Measurements from ENCODE around the gene FAM174A. TPM values are rescaled to one million over a fixed set of nuclear protein-coding genes. Genes with fewer than 3 reads are reported as not detected.

The FAM174A gene
- total RNA-seq, 1 experiment from 2014 or later, result 6.4 TPM

DNA sequence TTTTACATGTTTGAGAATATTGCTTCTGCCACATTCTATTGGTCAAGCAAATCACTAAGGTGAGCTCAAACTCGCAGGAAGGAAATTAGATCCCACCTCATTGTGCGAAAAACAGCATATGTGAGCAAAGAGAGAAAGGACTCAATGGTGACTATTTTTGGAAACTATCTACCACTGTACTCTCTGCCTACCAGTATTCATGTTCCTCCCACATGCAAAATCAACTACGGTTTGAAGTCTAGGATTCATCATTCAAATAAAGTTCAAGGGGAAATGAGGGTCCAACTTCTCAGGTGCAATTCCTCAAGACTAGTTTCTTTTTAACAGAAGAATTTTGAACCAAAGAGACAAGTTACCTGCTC lies 60.6 kb downstream of the FAM174A start:
- Mint-ChIP-seq H3K4me3 (no peak overlapping the region), H3K4me1 (no peaks in the 10 kb centered on the region), H3K36me3 (no peaks in the 10 kb centered on the region), H3K27me3 (ENCODE audit: low read depth) (no peaks in the 10 kb centered on the region), H3K9me3 (no peaks in the 10 kb centered on the region), H3K27ac (no peak overlapping the region)
- ChIA-PET POLR2A (no interaction called here), CTCF (no interaction called here)
- TF ChIP-seq ZNF416 (CRISPR knock-in tag; IDR thresholded peaks at IDR 0.05), result no peak
- DNase-seq (ENCODE audit: low spot score) (no peak), ATAC-seq (no peak)

DNA sequence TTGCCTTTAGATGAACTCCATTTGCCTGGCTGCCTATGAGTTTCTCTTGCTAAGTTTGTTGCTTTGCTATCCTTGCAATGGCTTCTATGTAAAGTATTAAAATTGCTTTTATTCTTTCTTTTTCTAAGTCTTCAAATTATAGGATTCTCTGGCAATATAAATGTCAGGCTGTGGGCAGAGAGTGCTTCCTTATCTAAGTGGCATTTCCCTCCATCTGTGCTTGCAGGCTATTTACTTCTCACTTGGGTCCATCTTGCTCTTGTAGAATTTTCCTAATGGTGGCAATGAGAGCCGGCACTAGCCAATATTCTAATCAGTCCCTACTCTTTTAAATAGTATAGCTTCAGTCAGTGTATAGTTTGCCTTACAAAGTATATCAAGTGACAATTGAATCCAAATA lies 63.3 kb downstream of the FAM174A start:
- no peak for ATAC-seq
- CTCF ChIA-PET, result interaction anchor here (1.6 kb wide), 1 partner anchor 78 kb away, joined by 5 read pairs; no protein-coding TSS in a partner anchor

DNA sequence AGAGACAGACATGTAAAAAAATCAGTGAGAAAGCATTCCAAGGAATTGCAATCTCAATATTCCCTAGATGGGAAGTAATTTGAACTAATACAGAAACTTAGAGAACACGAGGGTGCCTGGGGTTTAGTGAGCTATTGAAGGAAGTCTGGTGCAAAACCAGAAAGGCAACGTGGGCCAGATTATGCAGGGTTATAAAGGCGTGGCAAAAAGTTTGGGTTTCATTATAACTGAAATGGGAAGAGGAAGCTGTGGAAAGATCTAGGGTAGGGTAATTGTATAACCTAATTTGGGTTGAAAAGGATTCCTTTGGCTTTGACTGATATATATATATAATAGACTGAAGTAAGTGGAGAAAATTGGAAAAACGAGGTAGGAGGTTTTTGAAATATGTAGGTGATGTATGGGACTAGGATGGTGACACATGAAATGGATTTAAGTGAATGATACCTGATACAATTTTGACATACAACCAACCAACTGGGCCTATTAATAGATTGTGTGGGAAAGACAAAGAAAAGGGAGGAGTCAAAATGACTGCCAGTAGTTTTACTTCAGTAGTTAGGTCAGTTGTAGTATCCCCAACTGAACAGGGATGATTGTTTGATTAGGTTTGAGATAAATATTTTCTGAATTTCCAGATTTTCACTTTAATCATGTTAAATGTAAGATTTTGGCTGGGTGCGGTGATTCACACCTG lies 65.3 kb downstream of the FAM174A start:
- Mint-ChIP-seq H3K27ac (no peak overlapping the region), H3K4me1 (no peaks in the 10 kb centered on the region), H3K27me3 (ENCODE audit: low read depth) (no peaks in the 10 kb centered on the region), H3K9me3 (no peaks in the 10 kb centered on the region), H3K4me3 (no peak overlapping the region), H3K36me3 (no peaks in the 10 kb centered on the region)
- CTCF ChIA-PET, result interaction anchor here (1.6 kb wide), 1 partner anchor 80 kb away, joined by 5 read pairs; no protein-coding TSS in a partner anchor
- DNase-seq (ENCODE audit: low spot score) (no peak), ATAC-seq (no peak)
- POLR2A ChIA-PET, result no interaction called here
- TF ChIP-seq, protein P1, sequence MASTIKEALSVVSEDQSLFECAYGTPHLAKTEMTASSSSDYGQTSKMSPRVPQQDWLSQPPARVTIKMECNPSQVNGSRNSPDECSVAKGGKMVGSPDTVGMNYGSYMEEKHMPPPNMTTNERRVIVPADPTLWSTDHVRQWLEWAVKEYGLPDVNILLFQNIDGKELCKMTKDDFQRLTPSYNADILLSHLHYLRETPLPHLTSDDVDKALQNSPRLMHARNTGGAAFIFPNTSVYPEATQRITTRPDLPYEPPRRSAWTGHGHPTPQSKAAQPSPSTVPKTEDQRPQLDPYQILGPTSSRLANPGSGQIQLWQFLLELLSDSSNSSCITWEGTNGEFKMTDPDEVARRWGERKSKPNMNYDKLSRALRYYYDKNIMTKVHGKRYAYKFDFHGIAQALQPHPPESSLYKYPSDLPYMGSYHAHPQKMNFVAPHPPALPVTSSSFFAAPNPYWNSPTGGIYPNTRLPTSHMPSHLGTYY (CRISPR knock-in tag; IDR thresholded peaks at IDR 0.05), result no peak
- TF ChIP-seq, protein P2, sequence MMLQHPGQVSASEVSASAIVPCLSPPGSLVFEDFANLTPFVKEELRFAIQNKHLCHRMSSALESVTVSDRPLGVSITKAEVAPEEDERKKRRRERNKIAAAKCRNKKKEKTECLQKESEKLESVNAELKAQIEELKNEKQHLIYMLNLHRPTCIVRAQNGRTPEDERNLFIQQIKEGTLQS (CRISPR knock-in tag; conservative IDR thresholded peaks at IDR 0.05), result no peak
- TF ChIP-seq, protein P3, sequence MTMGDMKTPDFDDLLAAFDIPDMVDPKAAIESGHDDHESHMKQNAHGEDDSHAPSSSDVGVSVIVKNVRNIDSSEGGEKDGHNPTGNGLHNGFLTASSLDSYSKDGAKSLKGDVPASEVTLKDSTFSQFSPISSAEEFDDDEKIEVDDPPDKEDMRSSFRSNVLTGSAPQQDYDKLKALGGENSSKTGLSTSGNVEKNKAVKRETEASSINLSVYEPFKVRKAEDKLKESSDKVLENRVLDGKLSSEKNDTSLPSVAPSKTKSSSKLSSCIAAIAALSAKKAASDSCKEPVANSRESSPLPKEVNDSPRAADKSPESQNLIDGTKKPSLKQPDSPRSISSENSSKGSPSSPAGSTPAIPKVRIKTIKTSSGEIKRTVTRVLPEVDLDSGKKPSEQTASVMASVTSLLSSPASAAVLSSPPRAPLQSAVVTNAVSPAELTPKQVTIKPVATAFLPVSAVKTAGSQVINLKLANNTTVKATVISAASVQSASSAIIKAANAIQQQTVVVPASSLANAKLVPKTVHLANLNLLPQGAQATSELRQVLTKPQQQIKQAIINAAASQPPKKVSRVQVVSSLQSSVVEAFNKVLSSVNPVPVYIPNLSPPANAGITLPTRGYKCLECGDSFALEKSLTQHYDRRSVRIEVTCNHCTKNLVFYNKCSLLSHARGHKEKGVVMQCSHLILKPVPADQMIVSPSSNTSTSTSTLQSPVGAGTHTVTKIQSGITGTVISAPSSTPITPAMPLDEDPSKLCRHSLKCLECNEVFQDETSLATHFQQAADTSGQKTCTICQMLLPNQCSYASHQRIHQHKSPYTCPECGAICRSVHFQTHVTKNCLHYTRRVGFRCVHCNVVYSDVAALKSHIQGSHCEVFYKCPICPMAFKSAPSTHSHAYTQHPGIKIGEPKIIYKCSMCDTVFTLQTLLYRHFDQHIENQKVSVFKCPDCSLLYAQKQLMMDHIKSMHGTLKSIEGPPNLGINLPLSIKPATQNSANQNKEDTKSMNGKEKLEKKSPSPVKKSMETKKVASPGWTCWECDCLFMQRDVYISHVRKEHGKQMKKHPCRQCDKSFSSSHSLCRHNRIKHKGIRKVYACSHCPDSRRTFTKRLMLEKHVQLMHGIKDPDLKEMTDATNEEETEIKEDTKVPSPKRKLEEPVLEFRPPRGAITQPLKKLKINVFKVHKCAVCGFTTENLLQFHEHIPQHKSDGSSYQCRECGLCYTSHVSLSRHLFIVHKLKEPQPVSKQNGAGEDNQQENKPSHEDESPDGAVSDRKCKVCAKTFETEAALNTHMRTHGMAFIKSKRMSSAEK (CRISPR knock-in tag; IDR thresholded peaks at IDR 0.05; ENCODE audit: borderline replicate concordance), result no peak
- TF ChIP-seq JAZF1 (CRISPR knock-in tag; IDR thresholded peaks at IDR 0.05), result no peak
- TF ChIP-seq, protein P4, sequence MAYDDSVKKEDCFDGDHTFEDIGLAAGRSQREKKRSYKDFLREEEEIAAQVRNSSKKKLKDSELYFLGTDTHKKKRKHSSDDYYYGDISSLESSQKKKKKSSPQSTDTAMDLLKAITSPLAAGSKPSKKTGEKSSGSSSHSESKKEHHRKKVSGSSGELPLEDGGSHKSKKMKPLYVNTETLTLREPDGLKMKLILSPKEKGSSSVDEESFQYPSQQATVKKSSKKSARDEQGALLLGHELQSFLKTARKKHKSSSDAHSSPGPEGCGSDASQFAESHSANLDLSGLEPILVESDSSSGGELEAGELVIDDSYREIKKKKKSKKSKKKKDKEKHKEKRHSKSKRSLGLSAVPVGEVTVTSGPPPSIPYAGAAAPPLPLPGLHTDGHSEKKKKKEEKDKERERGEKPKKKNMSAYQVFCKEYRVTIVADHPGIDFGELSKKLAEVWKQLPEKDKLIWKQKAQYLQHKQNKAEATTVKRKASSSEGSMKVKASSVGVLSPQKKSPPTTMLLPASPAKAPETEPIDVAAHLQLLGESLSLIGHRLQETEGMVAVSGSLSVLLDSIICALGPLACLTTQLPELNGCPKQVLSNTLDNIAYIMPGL (CRISPR knock-in tag; IDR thresholded peaks at IDR 0.05), result no peak
- no peak for TF ChIP-seq ZBTB21 (CRISPR knock-in tag; IDR thresholded peaks at IDR 0.05; ENCODE audit: borderline replicate concordance)
- TF ChIP-seq PRRX2 (CRISPR knock-in tag; IDR thresholded peaks at IDR 0.05), result no peak
- TF ChIP-seq, protein P5, sequence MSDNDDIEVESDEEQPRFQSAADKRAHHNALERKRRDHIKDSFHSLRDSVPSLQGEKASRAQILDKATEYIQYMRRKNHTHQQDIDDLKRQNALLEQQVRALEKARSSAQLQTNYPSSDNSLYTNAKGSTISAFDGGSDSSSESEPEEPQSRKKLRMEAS (CRISPR knock-in tag; IDR thresholded peaks at IDR 0.05), result no peak
- TF ChIP-seq, protein P6, sequence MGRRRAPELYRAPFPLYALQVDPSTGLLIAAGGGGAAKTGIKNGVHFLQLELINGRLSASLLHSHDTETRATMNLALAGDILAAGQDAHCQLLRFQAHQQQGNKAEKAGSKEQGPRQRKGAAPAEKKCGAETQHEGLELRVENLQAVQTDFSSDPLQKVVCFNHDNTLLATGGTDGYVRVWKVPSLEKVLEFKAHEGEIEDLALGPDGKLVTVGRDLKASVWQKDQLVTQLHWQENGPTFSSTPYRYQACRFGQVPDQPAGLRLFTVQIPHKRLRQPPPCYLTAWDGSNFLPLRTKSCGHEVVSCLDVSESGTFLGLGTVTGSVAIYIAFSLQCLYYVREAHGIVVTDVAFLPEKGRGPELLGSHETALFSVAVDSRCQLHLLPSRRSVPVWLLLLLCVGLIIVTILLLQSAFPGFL (CRISPR knock-in tag; IDR thresholded peaks at IDR 0.05; ENCODE audit: borderline replicate concordance), result no peak
- no peak for TF ChIP-seq ZNF416 (CRISPR knock-in tag; IDR thresholded peaks at IDR 0.05)
- TF ChIP-seq SP1 (CRISPR knock-in tag; conservative IDR thresholded peaks at IDR 0.05), result no peak

More for the DNA sequence above, 63.3 kb downstream of the FAM174A start:
- H3K27ac Mint-ChIP-seq, result no peak overlapping the region
- H3K9me3 Mint-ChIP-seq, result no peaks in the 10 kb centered on the region
- H3K36me3 Mint-ChIP-seq, result no peaks in the 10 kb centered on the region
- H3K4me3 Mint-ChIP-seq, result no peak overlapping the region
- no peaks in the 10 kb centered on the region for H3K27me3 Mint-ChIP-seq (ENCODE audit: low read depth)
- POLR2A ChIA-PET, result no interaction called here
- no peak for DNase-seq (ENCODE audit: low spot score)
- no peaks in the 10 kb centered on the region for H3K4me1 Mint-ChIP-seq
- TF ChIP-seq KAT7 (CRISPR knock-in tag; IDR thresholded peaks at IDR 0.05; ENCODE audit: borderline replicate concordance) (no peak), MXD4 (CRISPR knock-in tag; IDR thresholded peaks at IDR 0.05; ENCODE audit: borderline replicate concordance) (no peak), GRHL2 (CRISPR knock-in tag; IDR thresholded peaks at IDR 0.05; ENCODE audit: insufficient replicate concordance, severe bottlenecking) (no peak), ETV6 (CRISPR knock-in tag; IDR thresholded peaks at IDR 0.05) (no peak), ATF1 (CRISPR knock-in tag; IDR thresholded peaks at IDR 0.05) (no peak)
- TF ChIP-seq, protein P5 (CRISPR knock-in tag; IDR thresholded peaks at IDR 0.05), result no peak
- TF ChIP-seq, protein P6 (CRISPR knock-in tag; IDR thresholded peaks at IDR 0.05; ENCODE audit: borderline replicate concordance), result no peak
- TF ChIP-seq, protein P7, sequence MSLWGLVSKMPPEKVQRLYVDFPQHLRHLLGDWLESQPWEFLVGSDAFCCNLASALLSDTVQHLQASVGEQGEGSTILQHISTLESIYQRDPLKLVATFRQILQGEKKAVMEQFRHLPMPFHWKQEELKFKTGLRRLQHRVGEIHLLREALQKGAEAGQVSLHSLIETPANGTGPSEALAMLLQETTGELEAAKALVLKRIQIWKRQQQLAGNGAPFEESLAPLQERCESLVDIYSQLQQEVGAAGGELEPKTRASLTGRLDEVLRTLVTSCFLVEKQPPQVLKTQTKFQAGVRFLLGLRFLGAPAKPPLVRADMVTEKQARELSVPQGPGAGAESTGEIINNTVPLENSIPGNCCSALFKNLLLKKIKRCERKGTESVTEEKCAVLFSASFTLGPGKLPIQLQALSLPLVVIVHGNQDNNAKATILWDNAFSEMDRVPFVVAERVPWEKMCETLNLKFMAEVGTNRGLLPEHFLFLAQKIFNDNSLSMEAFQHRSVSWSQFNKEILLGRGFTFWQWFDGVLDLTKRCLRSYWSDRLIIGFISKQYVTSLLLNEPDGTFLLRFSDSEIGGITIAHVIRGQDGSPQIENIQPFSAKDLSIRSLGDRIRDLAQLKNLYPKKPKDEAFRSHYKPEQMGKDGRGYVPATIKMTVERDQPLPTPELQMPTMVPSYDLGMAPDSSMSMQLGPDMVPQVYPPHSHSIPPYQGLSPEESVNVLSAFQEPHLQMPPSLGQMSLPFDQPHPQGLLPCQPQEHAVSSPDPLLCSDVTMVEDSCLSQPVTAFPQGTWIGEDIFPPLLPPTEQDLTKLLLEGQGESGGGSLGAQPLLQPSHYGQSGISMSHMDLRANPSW (CRISPR knock-in tag; conservative IDR thresholded peaks at IDR 0.05; ENCODE audit: low read depth), result no peak

Data from WTC11 (cell line).